GM12891 (cell line): Measurements from ENCODE around the gene SYT17.

ENCODE experiments used
- POLR2AphosphoS5 ChIP-seq: IDR thresholded peaks from 2 replicates; pipeline ENCODE4 v1.6.1; 2011; ENCODE audit warnings: low read depth, low read length, control low read depth
- TAF1 ChIP-seq: IDR thresholded peaks from 2 replicates; pipeline ENCODE4 v1.6.1; 2011; ENCODE audit warnings: low read depth, low read length, control low read depth

DNA sequence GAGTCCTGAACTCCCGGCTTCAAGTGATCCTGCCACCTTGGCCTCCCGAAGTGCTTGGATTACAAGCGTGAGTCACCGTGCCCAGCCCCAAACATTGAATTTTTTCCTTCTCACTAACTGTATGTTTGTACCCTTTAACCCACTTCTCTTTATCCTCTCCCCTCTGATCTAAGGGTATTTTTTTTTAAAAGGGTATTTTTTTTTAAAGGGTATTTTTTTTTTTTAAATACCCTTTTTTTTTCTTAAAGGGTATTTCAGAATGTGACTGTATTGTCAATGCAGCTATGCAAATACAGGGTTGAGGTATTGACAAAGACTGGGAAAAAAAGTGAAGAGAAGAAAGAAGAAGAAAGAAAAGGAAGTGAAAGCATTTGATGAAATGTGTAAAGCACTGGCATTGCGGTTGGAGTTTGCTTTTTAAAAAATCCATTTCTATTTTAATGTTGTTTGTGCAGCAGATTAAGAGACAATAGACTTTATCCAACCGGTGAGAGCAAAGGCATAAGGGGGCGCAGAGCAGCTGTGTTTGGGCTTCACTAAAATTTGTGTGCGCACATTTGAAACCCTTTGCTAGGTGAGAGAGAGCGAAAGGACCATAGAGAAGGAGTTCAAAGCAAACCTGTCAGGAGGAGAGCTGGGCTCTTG, 42.4 kb downstream of the SYT17 start:
- no peak for TF ChIP-seq POLR2AphosphoS5
- no peak for TF ChIP-seq TAF1
